Caco-2 (cell line): ENCODE results near the gene GRM5. TPM values are rescaled to one million over a fixed set of nuclear protein-coding genes. Genes with fewer than 3 reads are reported as not detected.

ENCODE experiments used
- BruUV-seq: library from RNA; stranded (reverse); fragments of 400-500 nt; replicated peaks from 2 replicates; lab custom pipeline; 2021; lab: Mats Ljungman, UMichigan
- CTCF ChIA-PET: fragments of 300-600 bp; sonication (Branson Sonifier 250); formaldehyde crosslinking; loops from one replicate; lab custom pipeline; 2022; ENCODE audit warnings: antibody characterized with exemption; lab: Charles Lee
- POLR2A ChIA-PET: fragments of 300-600 bp; sonication (Branson Sonifier 250); formaldehyde crosslinking; loops from one replicate; lab custom pipeline; 2022; ENCODE audit warnings: antibody characterized with exemption; lab: Charles Lee
- DNase-seq, 2 experiments: peaks; one replicate each; pipeline versions ENCODE4 v3.0.0 to v3.0.0-alpha.2; 2020 to 2022
- H3K27me3 ChIP-seq: replicated peaks from 2 replicates; pipeline ENCODE4 v1.6.0; 2011; ENCODE audit warnings: low read length; ENCODE audit not compliant: control insufficient read depth, insufficient read depth
- H3K36me3 ChIP-seq: 2 replicates; pipeline ENCODE4 v1.5.1; 2011; ENCODE audit warnings: low read length; ENCODE audit not compliant: control insufficient read depth, insufficient read depth
- H3K4me1 ChIP-seq: fragments of 250-450 bp; sonication (Bioruptor Pico); 2 replicates; pipeline ENCODE4 v1.5.1; 2020; ENCODE audit warnings: mild to moderate bottlenecking
- H3K4me3 ChIP-seq: 2 replicates; pipeline ENCODE4 v1.5.1; 2011; ENCODE audit warnings: low read depth, mild to moderate bottlenecking, control low read depth, low read length
- H3K9me3 ChIP-seq: fragments of 250-450 bp; sonication (Bioruptor Pico); 2 replicates; pipeline ENCODE4 v1.5.1; 2020; ENCODE audit warnings: mild to moderate bottlenecking, moderate library complexity
- H3K27ac Mint-ChIP-seq: one replicate; pipeline ENCODE4 v1.8.0; 2022; ENCODE audit warnings: mixed read lengths; ENCODE audit not compliant: unreplicated experiment
- H3K27me3 Mint-ChIP-seq: one replicate; pipeline ENCODE4 v1.8.0; 2022; ENCODE audit warnings: mixed read lengths; ENCODE audit not compliant: insufficient read depth, unreplicated experiment
- H3K36me3 Mint-ChIP-seq: one replicate; pipeline ENCODE4 v1.8.0; 2022; ENCODE audit warnings: mild to moderate bottlenecking, mixed read lengths; ENCODE audit not compliant: insufficient read depth, unreplicated experiment
- H3K4me1 Mint-ChIP-seq: one replicate; pipeline ENCODE4 v1.8.0; 2022; ENCODE audit warnings: low read depth, mixed read lengths; ENCODE audit not compliant: unreplicated experiment
- H3K4me3 Mint-ChIP-seq: one replicate; pipeline ENCODE4 v1.8.0; 2022; ENCODE audit warnings: mild to moderate bottlenecking, moderate library complexity, mixed read lengths; ENCODE audit not compliant: unreplicated experiment
- H3K9me3 Mint-ChIP-seq: one replicate; pipeline ENCODE4 v1.8.0; 2022; ENCODE audit warnings: mixed read lengths; ENCODE audit not compliant: unreplicated experiment
- intact Hi-C: fragments of 100-400 bp; cut with micrococcal nuclease; formaldehyde crosslinking; loops from one replicate; pipeline ENCODE4 v1.10.0; 2022; ENCODE audit not compliant: unreplicated experiment
- total RNA-seq: library from RNA; stranded (reverse); gene quantifications from 2 replicates; pipeline ENCODE4 v1.2.3, GENCODE V29; 2022
- TF ChIP-seq, protein P1 (sequence below), 2 experiments: fragments of 200-600 bp in 1 of 2; IDR thresholded peaks; 1 replicate in 1 of 2; 2 replicates in 1 of 2; pipeline versions ENCODE4 v1.5.1 to v1.8.0; 2011 to 2022; ENCODE audit warnings: antibody characterized with exemption in 1 of 2, control low read depth in 1 of 2, inconsistent platforms in 1 of 2, low read depth in 1 of 2, low read length in 1 of 2, mild to moderate bottlenecking in 1 of 2, moderate library complexity in 1 of 2; ENCODE audit not compliant: insufficient read depth in 1 of 2, severe bottlenecking in 1 of 2, unreplicated experiment in 1 of 2

GRM5 gene
- total RNA-seq, 1 experiment from 2014 or later: not detected

- Histone ChIP-seq H3K9me3 (no peaks in the 10 kb centered on the region), H3K36me3 (no peaks in the 10 kb centered on the region), H3K4me3 (no peak overlapping the region), H3K4me1 (no peaks in the 10 kb centered on the region), H3K27me3 (no peaks in the 10 kb centered on the region)
- ChIA-PET CTCF (no interaction called here), POLR2A (no interaction called here)
- Mint-ChIP-seq H3K36me3 (no peaks in the 10 kb centered on the region), H3K9me3 (no peaks in the 10 kb centered on the region), H3K4me3 (no peak overlapping the region), H3K27ac (no peak overlapping the region), H3K4me1 (no peaks in the 10 kb centered on the region), H3K27me3 (peaks cover 6% of the 10 kb centered on the region)
- DNase-seq: no peak
- intact Hi-C loops: no loop called here
- no TSS peak for BruUV-seq
- TF ChIP-seq, protein P1, sequence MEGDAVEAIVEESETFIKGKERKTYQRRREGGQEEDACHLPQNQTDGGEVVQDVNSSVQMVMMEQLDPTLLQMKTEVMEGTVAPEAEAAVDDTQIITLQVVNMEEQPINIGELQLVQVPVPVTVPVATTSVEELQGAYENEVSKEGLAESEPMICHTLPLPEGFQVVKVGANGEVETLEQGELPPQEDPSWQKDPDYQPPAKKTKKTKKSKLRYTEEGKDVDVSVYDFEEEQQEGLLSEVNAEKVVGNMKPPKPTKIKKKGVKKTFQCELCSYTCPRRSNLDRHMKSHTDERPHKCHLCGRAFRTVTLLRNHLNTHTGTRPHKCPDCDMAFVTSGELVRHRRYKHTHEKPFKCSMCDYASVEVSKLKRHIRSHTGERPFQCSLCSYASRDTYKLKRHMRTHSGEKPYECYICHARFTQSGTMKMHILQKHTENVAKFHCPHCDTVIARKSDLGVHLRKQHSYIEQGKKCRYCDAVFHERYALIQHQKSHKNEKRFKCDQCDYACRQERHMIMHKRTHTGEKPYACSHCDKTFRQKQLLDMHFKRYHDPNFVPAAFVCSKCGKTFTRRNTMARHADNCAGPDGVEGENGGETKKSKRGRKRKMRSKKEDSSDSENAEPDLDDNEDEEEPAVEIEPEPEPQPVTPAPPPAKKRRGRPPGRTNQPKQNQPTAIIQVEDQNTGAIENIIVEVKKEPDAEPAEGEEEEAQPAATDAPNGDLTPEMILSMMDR (IDR thresholded peaks at IDR 0.05; ENCODE audit: insufficient read depth in 1 of 2, low read depth in 1 of 2, low read length in 1 of 2, severe bottlenecking in 1 of 2, unreplicated experiment in 1 of 2): no peak
These were observed 364.0 kb downstream of the GRM5 start for GRCh38 chr11:88701816-88702215.

DNA sequence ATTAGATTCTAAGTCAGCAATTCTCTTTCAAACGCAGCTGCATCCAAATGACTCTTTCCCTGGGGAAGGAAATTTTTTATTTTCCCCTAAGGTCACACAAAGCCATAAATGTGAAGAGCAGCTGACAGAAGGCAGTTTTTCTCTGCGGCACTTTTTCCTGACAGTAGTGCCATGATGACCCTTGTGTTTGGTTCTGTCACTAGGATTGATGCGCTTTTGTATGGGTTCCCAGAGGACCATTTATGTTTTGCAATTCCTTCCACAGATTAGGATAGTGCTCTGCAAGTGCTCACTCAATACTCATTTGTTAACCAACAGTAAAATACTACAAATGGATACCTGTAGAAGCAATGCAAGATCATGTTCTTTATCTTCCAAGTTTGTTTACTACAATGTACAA is 368.6 kb downstream of the GRM5 start:
- Histone ChIP-seq H3K27me3 (no peaks in the 10 kb centered on the region), H3K9me3 (no peaks in the 10 kb centered on the region), H3K4me3 (no peak overlapping the region), H3K36me3 (no peaks in the 10 kb centered on the region), H3K4me1 (no peaks in the 10 kb centered on the region)
- no peaks in the 10 kb centered on the region for H3K9me3 Mint-ChIP-seq
- H3K4me1 Mint-ChIP-seq: no peaks in the 10 kb centered on the region
- H3K27me3 Mint-ChIP-seq: peaks cover 9% of the 10 kb centered on the region
- POLR2A ChIA-PET: no interaction called here
- BruUV-seq: no TSS peak
- H3K4me3 Mint-ChIP-seq: no peak overlapping the region
- intact Hi-C loops: no loop called here
- TF ChIP-seq, protein P1 (IDR thresholded peaks at IDR 0.05; ENCODE audit: insufficient read depth in 1 of 2, low read depth in 1 of 2, low read length in 1 of 2, severe bottlenecking in 1 of 2, unreplicated experiment in 1 of 2): no peak
- CTCF ChIA-PET: no interaction called here
- no peaks in the 10 kb centered on the region for H3K36me3 Mint-ChIP-seq
- H3K27ac Mint-ChIP-seq: no peak overlapping the region
- DNase-seq: no peak

DNA sequence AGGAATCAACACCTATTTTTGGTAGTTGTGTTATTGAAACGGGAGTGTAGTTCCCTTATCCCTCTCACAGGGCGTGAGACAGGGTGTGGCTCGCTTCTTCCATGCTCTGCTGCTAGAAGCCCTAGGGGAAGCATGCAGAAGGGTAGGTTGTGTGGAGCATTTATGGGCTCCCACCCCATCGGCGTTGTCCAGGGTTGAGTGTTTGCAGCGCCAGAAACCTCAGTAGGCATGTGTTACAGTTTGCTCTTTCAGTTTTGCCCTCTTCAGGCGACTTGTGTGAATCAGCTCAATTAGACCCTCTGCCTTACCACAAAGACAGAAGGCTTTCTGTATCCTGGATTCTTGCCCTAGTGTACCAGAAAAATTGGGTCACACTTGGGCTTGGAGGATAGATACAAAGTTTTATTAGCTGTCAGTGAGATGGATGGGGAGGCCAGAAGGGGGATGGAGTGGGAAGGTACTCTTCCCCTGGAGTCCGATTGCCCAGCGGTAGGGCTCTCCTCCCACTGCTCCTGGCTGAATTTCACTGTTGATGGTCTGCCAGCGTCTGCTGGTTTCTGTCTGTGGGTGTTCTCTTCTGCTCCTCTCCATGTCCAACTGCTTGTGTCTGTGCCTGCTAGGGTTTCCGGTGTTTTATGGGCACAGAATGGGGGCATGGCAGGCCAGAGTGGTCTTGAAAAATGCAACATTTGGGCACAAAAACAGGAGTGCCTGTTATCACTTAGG is 369.9 kb downstream of the GRM5 start:
- Mint-ChIP-seq H3K36me3 (no peaks in the 10 kb centered on the region), H3K9me3 (no peaks in the 10 kb centered on the region), H3K27ac (no peak overlapping the region), H3K4me1 (no peaks in the 10 kb centered on the region), H3K4me3 (no peak overlapping the region), H3K27me3 (peaks cover 12% of the 10 kb centered on the region)
- no peaks in the 10 kb centered on the region for H3K4me1 ChIP-seq
- ChIA-PET POLR2A (no interaction called here), CTCF (no interaction called here)
- TF ChIP-seq, protein P1 (IDR thresholded peaks at IDR 0.05; ENCODE audit: insufficient read depth in 1 of 2, low read depth in 1 of 2, low read length in 1 of 2, severe bottlenecking in 1 of 2, unreplicated experiment in 1 of 2): no peak
- intact Hi-C loops: no loop called here
- no peaks in the 10 kb centered on the region for H3K36me3 ChIP-seq
- no TSS peak for BruUV-seq
- no peaks in the 10 kb centered on the region for H3K27me3 ChIP-seq
- H3K9me3 ChIP-seq: no peaks in the 10 kb centered on the region
- H3K4me3 ChIP-seq: no peak overlapping the region
- DNase-seq: no peak
